GM19463 (cell line): ENCODE data around the gene CHRM2.

Source experiments
- ATAC-seq: cut with Tn5 transposase; IDR thresholded peaks from one replicate; pipeline ENCODE4 v1.9.1; 2021; ENCODE audit warnings: mild to moderate bottlenecking, moderate library complexity; ENCODE audit not compliant: unreplicated experiment

The CHRM2 gene

GRCh38 chr7:137018468-137018867 is 150.0 kb downstream of the CHRM2 start:
- ATAC-seq: no peak

DNA sequence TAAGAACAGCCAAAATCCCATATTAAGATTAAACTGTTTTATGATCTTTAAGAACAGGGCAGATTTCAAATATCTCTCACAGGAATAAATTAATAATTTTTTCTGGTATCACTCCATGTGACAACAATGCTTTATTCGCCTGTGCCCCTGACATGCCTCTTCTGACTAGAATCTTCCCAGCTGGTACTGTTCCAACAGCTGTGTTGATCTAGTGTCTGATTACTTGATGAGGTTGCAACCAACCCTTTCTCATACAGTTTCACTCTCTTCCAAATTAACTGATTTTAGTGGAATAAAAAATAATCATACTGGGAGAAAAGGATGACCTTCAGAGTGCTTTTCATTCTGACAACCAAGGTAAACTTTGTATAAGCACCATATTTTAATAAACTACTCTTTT is 151.9 kb downstream of the CHRM2 start:
- ATAC-seq: no peak

- no peak for ATAC-seq
Observed at GRCh38 chr7:137025469-137026175, 157.2 kb downstream of the CHRM2 start.

DNA sequence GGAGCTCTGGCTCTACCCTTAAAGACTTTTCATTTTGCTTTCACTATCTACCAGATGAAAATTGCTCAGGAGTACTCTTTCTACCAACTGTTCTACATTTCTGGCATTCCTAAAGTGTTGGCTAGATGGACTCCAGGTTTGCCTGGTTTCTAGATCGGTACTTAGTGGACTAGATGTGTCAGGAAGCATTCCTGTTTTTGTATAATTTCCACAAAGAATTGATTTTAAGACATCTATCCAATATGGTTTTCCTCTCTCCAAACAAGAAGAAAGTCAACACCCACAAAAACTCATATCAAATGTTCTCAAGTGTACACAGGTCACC is 157.7 kb downstream of the CHRM2 start:
- ATAC-seq: no peak

GRCh38 chr7:137032436-137032835 is 164.0 kb downstream of the CHRM2 start:
- ATAC-seq: no peak

- no peak for ATAC-seq
Observed at GRCh38 chr7:137036768-137037167, 168.3 kb downstream of the CHRM2 start.

DNA sequence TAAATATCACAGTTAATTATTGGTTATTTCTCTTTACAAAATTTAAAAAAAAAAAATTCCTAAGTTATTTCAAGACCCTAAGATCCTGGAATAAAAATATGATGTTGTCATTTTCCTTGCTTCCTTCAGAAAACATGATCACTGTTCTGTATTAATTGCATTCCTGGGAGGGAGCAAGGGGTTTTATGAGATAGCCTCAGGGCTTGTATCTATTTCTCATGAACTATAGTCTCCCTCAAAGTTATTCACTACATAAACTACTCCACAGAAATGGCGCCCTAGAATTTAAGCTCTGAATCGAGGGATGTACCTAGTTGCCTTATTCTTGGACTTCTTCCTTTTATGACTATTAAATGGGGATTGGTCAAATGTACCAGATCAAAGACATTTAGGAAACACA is 170.3 kb downstream of the CHRM2 start:
- no peak for ATAC-seq

DNA sequence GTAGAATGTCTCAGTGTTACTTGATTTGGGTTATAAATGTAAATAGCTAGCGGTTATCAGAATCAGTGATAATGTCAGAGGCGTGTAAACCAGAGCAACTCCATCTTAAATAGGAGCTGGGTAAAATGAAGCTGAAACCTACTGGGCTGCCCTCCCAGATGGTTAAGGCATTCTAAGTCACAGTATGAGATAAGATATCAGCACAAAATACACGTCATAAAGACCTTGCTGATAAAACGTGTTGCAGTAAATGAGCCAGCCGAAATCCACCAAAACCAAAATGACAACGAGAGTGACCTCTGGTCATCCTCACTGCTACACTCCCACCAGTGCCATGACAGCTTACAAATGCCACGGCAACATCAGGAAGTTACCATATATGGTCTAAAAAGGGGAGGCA is 172.3 kb downstream of the CHRM2 start:
- ATAC-seq: no peak

GRCh38 chr7:137045573-137045972 is 177.1 kb downstream of the CHRM2 start:
- ATAC-seq: no peak

- ATAC-seq: no peak
Observed at GRCh38 chr7:137069249-137069963, 201.0 kb downstream of the CHRM2 start.
